HEK293 (cell line): ENCODE results near the gene HID1.

Experiments
- CTCF ChIP-seq: fragments of 450-650 bp; formaldehyde crosslinking; IDR thresholded peaks from 2 replicates; pipeline ENCODE4 v1.5.1; 2016; ENCODE audit warnings: missing biosample characterization, missing genetic modification characterization
- SALL2 ChIP-seq: fragments of 450-650 bp; formaldehyde crosslinking; IDR thresholded peaks from 2 replicates; pipeline ENCODE4 v1.5.0; 2017; ENCODE audit warnings: missing biosample characterization, mild to moderate bottlenecking, missing genetic modification characterization, borderline replicate concordance
- ZBTB17 ChIP-seq: fragments of 450-650 bp; formaldehyde crosslinking; IDR thresholded peaks from 2 replicates; pipeline ENCODE4 v1.5.1; 2016; ENCODE audit warnings: missing biosample characterization, missing genetic modification characterization
- ZNF174 ChIP-seq: fragments of 450-650 bp; formaldehyde crosslinking; IDR thresholded peaks from 2 replicates; pipeline ENCODE4 v1.5.0; 2017; ENCODE audit warnings: missing biosample characterization, mild to moderate bottlenecking, missing genetic modification characterization
- TF ChIP-seq, protein P1 (sequence below): fragments of 450-650 bp; formaldehyde crosslinking; IDR thresholded peaks from 2 replicates; pipeline ENCODE4 v1.5.1; 2017; ENCODE audit warnings: missing biosample characterization, mild to moderate bottlenecking, missing genetic modification characterization, moderate library complexity

- TF ChIP-seq ZBTB17 (no peak), SALL2 (no peak), CTCF (no peak), ZNF174 (tag by site-specific recombination) (no peak)
- TF ChIP-seq, protein P1, sequence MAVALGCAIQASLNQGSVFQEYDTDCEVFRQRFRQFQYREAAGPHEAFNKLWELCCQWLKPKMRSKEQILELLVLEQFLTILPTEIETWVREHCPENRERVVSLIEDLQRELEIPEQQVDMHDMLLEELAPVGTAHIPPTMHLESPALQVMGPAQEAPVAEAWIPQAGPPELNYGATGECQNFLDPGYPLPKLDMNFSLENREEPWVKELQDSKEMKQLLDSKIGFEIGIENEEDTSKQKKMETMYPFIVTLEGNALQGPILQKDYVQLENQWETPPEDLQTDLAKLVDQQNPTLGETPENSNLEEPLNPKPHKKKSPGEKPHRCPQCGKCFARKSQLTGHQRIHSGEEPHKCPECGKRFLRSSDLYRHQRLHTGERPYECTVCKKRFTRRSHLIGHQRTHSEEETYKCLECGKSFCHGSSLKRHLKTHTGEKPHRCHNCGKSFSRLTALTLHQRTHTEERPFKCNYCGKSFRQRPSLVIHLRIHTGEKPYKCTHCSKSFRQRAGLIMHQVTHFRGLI = no peak
Measured at GRCh38 chr17:74946641-74947040, 25.9 kb downstream of the HID1 start.
